Uterus (tissue), 2 donors: Measurements from ENCODE around the gene TLE6.

Experiments
- POLR2A ChIP-seq, 2 donors: fragments of 450-650 bp; IDR thresholded peaks; one replicate each; pipeline ENCODE4 v1.6.1; 2016; ENCODE audit warnings: antibody characterized with exemption in 2 of 2, mild to moderate bottlenecking in 1 of 2, moderate library complexity in 1 of 2
- TF ChIP-seq, protein P1 (sequence below), 4 experiments: fragments of 200-600 bp in 2 of 4; fragments of 450-650 bp in 2 of 4; sonication (generic) in 2 of 4; IDR thresholded peaks; one replicate each; pipeline ENCODE4 v1.5.1; 2016 to 2019; ENCODE audit warnings: antibody characterized with exemption in 4 of 4, mild to moderate bottlenecking in 2 of 4, moderate library complexity in 1 of 4

DNA sequence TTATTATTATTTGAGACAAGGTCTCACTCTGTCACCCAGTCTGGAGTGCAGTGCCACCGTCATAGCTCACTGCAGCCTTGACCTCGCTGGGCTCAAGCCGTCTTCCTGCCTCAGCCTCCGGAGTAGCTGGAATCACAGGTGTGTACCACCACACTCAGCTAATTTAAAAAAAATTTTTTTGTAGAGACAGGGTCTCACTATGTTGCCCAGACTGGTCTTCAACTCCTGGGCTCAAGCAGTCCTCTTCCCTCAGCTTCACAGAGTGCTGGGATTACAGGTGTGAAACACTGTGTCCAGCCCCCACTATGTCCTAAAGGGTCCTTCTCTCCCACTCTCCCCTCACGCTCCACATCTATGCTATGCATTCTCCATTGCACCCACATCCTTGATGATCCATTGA, 60.9 kb downstream of the TLE6 start:
- TF ChIP-seq, protein P1, sequence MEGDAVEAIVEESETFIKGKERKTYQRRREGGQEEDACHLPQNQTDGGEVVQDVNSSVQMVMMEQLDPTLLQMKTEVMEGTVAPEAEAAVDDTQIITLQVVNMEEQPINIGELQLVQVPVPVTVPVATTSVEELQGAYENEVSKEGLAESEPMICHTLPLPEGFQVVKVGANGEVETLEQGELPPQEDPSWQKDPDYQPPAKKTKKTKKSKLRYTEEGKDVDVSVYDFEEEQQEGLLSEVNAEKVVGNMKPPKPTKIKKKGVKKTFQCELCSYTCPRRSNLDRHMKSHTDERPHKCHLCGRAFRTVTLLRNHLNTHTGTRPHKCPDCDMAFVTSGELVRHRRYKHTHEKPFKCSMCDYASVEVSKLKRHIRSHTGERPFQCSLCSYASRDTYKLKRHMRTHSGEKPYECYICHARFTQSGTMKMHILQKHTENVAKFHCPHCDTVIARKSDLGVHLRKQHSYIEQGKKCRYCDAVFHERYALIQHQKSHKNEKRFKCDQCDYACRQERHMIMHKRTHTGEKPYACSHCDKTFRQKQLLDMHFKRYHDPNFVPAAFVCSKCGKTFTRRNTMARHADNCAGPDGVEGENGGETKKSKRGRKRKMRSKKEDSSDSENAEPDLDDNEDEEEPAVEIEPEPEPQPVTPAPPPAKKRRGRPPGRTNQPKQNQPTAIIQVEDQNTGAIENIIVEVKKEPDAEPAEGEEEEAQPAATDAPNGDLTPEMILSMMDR (IDR thresholded peaks at IDR 0.05): no peak
- no peak for TF ChIP-seq POLR2A (IDR thresholded peaks at IDR 0.05)
